OCI-LY1 (cell line): ENCODE measurements around the gene DHCR7.

ENCODE experiments used
- H2AFZ ChIP-seq: fragments of 200-600 bp; sonication (generic), shearing (Covaris generic); 2 replicates; pipeline ENCODE4 v1.6.0; 2014; ENCODE audit warnings: antibody characterized with exemption, mild to moderate bottlenecking, low read length
- H3F3A ChIP-seq: fragments of 200-600 bp; sonication (generic), shearing (Covaris generic); 2 replicates; pipeline ENCODE4 v1.6.0; 2014; ENCODE audit warnings: mild to moderate bottlenecking, antibody characterized with exemption, low read length, moderate library complexity; ENCODE audit not compliant: insufficient read depth
- H3K27ac ChIP-seq: fragments of 200-600 bp; sonication (generic); 2 replicates; pipeline ENCODE4 v1.5.1; 2014; ENCODE audit warnings: low read length, mixed run types, mild to moderate bottlenecking, low read depth; ENCODE audit not compliant: poor library complexity, severe bottlenecking
- H3K27me3 ChIP-seq: fragments of 200-600 bp; sonication (generic); 2 replicates; pipeline ENCODE4 v1.6.0; 2014; ENCODE audit warnings: antibody characterized with exemption, mild to moderate bottlenecking, low read length, moderate library complexity; ENCODE audit not compliant: insufficient read depth
- H3K36me3 ChIP-seq: fragments of 200-600 bp; sonication (generic); 2 replicates; pipeline ENCODE4 v1.6.1; 2014; ENCODE audit warnings: mild to moderate bottlenecking, antibody characterized with exemption, low read length, moderate library complexity, mixed read lengths; ENCODE audit not compliant: insufficient read depth
- H3K4me1 ChIP-seq: fragments of 200-600 bp; sonication (generic); 2 replicates; pipeline ENCODE4 v1.5.1; 2014; ENCODE audit warnings: mild to moderate bottlenecking, low read length, moderate library complexity; ENCODE audit not compliant: insufficient read depth, severe bottlenecking
- H3K4me2 ChIP-seq: fragments of 200-600 bp; sonication (generic), shearing (Covaris generic); 2 replicates; pipeline ENCODE4 v1.6.1; 2014; ENCODE audit warnings: low read length
- H3K4me3 ChIP-seq: fragments of 200-600 bp; sonication (generic); 2 replicates; pipeline ENCODE4 v1.5.1; 2014; ENCODE audit warnings: low read length, low read depth, mild to moderate bottlenecking, mixed read lengths; ENCODE audit not compliant: poor library complexity, severe bottlenecking
- H3K79me2 ChIP-seq: fragments of 200-600 bp; shearing (Covaris generic); 2 replicates; pipeline ENCODE4 v1.6.1; 2016; ENCODE audit warnings: mixed run types, low read length, mixed read lengths; ENCODE audit not compliant: insufficient read depth
- H3K9ac ChIP-seq: fragments of 200-600 bp; sonication (generic), shearing (Covaris generic); 2 replicates; pipeline ENCODE4 v1.6.1; 2014; ENCODE audit warnings: mild to moderate bottlenecking, low read length, mixed read lengths
- H3K9me2 ChIP-seq: fragments of 200-600 bp; sonication (generic), shearing (Covaris generic); 2 replicates; pipeline ENCODE4 v1.6.1; 2014; ENCODE audit warnings: low read depth, mild to moderate bottlenecking, low read length, mixed read lengths
- H3K9me3 ChIP-seq: fragments of 200-600 bp; shearing (Covaris generic); 2 replicates; pipeline ENCODE4 v1.6.1; 2014; ENCODE audit warnings: low read length, mixed read lengths
- H4K20me1 ChIP-seq: fragments of 200-600 bp; sonication (generic), shearing (Covaris generic); 2 replicates; pipeline ENCODE4 v1.6.0; 2016; ENCODE audit warnings: mild to moderate bottlenecking, low read length; ENCODE audit not compliant: insufficient read depth
- CTCF ChIP-seq: fragments of 200-600 bp; sonication (generic), shearing (Covaris generic); IDR thresholded peaks from 2 replicates; pipeline ENCODE4 v1.5.1; 2017; ENCODE audit warnings: mild to moderate bottlenecking, antibody characterized with exemption, low read length, moderate library complexity, mixed read lengths
- EZH2 ChIP-seq: fragments of 200-600 bp; sonication (generic), shearing (Covaris generic); IDR thresholded peaks from 2 replicates; pipeline ENCODE4 v1.8.0; 2017; ENCODE audit warnings: borderline replicate concordance, mixed run types, mild to moderate bottlenecking, antibody characterized with exemption, low read length, moderate library complexity, mixed read lengths

The DHCR7 gene

DNA sequence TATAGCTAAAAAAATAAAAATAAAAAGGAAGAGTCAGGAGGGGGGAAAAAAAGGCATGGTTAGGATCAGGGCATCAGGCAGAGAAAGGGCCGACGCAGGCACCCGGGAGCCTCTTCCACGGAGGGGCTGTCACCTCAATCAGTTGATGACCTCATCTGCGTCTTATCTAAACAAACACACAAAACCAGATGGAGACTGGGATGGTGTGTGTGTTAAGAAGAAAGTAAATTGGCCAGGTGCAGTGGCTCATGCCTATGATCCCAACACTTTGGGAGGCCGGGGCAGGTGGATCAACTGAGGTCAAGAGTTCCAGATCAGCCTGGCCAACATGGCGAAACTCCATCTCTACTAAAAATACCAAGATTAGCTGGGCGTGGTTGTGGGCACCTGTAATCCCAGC, 63.6 kb downstream of the DHCR7 start:
- Histone ChIP-seq H2AFZ (no peak overlapping the region), H3K4me3 (no peak overlapping the region), H3K36me3 (no peaks in the 10 kb centered on the region), H3K9me2 (no peaks in the 10 kb centered on the region), H3K4me1 (no peaks in the 10 kb centered on the region), H3K79me2 (no peaks in the 10 kb centered on the region), H3F3A (no peaks in the 10 kb centered on the region), H3K4me2 (no peak overlapping the region), H3K27me3 (no peaks in the 10 kb centered on the region; the same call in 1 of the 2 replicates), H3K27ac (no peak overlapping the region), H3K9ac (no peak overlapping the region), H3K9me3 (no peaks in the 10 kb centered on the region), H4K20me1 (no peaks in the 10 kb centered on the region)
- TF ChIP-seq CTCF (no peak), EZH2 (no peak)
